Hematopoietic multipotent progenitor cell treated with erythropoietin and hydrocortisone succinate and interleukin-3 and kit ligand, for 15 days (in vitro differentiated cells): ENCODE measurements around the gene MT1X.

Experiments used
- DNase-seq: peaks from one replicate; pipeline ENCODE4 v3.0.0-alpha.2; 2015; ENCODE audit warnings: low spot score

Gene MT1X

DNA sequence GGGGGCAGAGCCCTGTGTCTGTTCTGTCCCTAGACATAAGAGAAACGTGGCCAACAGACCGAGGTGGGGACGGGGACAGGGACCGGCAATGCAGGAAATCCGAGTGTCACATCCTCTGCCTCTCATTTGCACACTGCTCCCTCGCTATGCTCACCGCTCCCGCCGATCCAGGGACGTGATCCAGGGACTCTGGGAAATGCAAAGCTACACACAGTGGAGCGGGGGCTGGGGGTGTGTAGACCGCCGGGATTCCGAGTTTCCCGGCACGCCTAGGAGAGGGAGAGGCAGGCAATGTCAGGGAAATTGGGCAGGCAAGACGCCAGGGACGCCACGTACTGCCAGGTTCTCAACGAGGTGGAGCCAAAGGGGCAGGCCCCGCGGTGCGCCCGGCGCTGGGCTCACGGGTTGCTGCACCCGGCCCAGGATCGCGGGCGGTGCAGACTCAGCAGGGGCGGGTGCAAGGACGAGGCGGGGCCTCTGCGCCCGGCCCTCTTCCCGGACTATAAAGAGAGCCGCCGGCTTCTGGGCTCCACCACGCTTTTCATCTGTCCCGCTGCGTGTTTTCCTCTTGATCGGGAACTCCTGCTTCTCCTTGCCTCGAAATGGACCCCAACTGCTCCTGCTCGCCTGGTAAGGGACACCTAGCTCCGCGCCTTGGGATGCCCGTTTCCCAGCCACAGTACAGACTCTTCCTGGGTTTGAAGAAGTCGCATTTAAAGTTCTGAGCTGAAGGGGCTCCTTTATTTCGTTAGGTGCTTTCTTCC, at the start of gene MT1X:
MT1X (plus strand) TSS at position 532 of the 764 bp plus-strand sequence; CDS start at position 603, 71 bp downstream.
- DNase-seq = peak; percentile 65

DNA sequence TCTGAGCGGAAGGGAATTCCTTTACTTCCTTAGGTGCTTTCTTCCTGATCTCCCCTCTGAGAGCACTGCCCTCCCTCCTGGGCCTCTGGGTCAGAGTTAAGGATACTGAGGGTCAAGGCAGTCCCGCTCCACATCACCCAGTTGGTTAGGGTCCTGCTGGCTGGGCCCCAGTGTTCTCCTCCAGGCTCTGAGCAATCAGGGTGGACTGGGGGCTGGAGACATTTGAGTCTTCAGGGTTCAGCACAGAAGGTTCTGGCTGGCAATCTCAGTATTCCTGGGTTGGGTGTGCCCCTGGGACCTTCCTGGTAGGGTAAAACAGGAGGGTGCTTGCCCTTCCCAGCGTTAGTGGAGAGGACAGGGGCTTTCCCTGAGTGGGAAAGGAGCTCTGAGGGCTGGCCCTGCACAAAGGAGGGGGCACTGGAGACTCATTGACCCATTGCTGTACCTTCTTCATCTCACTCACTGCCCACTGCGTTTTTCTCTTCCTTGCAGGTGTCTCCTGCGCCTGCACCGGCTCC, 49.4 kb upstream of the MT1X start:
- no peak for DNase-seq

DNA sequence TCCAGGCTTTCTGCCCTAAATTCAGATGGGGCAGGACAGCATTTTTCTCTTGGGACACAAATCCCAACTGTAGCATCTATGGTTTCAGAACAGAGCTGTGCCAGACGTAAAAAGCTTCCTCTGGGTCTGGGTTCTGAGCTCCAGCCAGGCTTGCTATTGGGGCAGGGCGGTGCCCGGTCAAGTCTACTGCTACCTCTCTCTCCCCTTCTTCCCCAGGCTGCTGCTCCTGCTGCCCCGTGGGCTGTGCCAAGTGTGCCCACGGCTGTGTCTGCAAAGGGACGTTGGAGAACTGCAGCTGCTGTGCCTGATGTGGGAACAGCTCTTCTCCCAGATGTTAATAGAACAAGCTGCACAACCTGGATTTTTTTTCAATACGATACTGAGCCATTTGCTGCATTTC, 48.7 kb upstream of the MT1X start:
- DNase-seq = no peak

DNA sequence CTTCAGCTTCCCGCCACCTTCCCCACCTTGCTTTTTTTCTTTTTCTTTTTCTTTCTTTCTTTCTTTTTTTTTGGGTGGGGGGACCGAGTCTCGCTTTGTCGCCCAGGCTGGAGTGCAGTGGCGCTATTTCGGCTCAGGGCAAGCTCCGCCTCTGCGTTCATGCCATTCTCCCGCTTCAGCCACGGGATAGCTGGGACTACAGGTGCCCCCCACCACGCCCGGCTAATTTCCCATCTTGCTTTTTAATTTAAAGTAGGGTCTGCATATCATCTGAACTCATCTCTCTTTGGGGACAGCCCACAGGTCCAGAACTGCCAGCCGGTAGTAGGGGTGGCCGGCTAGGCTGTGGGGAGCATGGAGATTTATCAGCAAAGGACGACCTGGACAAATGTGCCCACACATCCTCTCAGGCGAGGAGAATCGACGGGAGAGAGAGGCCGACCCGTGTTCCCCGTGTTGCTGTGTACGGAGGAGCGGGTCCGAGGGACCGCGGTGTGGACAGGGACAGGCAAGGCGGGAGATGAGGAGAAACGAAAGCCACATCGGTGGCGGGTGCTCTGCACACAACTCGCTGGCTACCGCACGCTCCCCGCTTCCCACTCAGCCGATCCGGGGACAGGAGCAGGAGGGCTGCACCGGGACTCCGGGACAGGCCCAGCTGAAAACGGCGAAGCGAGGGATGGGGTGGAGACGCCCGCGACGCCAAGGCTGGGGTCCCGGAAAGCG, 47.4 kb upstream of the MT1X start:
- no peak for DNase-seq

DNA sequence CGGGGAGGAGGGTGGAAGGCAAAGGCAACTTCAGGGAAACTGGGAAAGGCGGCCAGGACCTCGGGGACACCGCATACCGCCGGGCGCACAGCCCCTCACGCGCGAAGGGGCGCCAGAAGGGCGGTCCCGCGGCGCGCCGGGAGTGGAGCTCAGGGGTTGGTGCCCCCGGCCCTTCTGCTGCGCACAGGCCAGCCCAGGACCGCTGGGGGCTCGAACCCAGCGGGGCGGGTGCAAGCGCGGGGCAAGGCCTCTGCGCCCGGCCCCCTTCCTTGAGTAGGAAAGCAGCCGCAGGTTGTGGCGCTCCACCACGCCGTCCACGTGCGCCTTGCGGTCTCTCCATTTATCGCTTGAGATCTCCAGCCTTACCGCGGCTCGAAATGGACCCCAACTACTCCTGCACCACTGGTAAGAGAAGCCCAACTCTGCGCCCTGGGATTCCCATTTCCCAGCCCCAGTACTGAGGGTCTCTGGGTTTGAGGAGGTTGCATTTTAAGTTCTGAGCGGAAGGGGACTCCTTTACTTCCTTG, 46.8 kb upstream of the MT1X start:
- no peak for DNase-seq

DNA sequence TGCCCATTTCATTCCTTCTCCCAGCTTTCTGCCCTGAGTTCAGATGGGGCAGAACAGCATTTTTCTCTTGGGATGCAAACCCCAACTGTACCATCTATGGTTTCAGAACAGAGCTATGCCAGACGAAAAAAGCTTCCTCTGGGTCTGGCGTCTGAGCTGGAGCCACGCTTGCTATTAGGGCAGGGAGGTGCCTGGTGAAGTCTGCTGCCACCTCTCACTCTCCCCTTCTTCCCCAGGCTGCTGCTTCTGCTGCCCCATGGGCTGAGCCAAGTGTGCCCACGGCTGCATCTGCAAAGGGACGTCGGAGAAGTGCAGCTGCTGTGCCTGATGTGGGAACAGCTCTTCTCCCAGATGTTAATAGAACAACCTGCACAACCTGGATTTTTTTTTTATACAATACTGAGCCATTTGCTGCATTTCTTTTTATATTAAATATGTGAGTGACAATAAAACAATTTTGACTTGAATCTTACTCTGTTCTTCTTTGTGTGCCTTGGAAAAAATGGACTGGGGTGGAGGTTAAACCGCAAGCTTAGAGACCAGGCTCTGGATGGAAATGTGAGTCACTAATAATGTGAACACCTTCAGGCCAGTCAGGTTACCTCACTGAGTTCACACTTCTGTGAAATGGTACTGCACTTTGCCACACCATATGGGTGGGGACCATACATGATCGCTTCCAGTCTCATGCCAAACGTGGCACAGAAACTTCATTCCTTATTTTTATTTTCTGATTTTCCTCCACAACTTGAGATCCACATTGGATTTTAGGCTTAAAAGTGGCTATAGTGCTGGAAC, 45.5 kb upstream of the MT1X start:
- no peak for DNase-seq

DNA sequence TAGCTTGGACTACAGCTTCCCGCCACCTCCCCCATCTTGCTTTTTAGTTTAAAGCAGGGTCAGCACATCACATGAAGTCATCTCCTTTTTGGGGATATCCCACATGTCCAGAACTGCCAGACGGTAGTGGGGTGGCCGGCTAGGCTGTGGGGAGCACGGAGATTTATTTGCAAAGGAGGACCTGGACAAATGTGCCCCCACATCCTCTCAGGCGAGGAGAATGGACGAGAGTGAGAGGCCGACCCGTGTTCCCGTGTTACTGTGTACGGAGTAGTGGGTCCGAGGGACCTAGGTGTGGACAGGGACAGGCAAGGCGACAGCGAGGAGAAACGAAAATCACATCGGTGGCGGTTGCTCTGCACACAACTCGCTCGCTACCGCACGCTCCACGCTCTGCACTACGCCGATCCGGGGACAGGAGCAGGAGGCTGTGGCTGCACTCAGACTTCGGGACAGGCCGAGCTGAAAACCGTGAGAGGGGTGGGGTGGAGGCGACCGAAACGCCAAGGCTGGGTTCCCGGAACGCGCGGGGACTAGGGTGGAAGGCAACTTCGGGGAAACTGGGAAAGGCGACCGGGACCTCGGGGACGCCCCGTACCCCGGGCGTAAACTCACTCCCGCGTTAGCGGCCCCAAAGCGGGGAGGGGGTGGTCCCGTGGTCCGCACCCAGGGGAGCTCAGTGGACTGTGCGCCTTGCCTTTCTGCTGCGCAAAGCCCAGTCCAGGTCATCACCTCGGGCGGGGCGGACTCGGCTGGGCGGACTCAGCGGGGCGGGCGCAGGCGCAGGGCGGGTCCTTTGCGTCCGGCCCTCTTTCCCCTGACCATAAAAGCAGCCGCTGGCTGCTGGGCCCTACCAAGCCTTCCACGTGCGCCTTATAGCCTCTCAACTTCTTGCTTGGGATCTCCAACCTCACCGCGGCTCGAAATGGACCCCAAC, 44.2 kb upstream of the MT1X start, which contains the start of gene MT1A:
MT1A (plus strand) TSS at position 853 of the 937 bp plus-strand sequence; CDS start at position 926, 73 bp downstream.
- DNase-seq = no peak

DNA sequence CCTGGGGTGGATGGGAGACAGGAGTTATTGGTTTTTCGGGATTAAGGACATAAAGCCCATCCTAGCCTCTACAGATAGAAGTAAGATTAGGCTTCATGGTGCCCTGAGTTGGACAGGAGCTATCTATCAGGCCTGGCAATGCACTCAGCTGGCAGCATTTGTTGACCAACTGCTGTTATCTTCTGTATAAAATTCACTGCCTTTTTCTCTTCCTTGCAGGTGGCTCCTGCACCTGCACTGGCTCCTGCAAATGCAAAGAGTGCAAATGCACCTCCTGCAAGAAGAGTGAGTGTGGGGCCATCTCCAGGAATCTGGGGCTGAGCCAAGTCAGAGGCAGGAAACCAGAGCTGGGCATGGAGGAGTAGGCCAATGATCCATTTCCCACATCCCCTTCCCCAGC, 43.2 kb upstream of the MT1X start:
- DNase-seq = no peak

DNA sequence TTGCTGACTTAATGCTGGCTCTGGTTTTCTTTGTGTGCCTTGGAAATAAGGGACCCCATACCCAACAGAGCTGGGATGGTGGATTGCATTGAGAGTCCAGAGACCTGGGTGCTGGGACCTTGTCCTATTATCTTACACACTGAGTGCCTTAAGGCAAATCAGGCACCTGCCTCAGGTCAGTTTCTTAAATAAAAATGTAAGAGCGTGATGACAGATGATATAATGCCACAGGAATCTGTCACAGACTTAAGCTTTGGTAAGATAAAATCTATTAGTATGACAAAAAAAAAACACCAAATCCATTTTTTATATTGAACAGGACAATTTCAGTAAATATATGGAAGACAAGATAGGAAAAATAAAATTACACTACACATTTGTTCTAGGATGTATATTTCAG, 42.2 kb upstream of the MT1X start:
- DNase-seq = no peak

DNA sequence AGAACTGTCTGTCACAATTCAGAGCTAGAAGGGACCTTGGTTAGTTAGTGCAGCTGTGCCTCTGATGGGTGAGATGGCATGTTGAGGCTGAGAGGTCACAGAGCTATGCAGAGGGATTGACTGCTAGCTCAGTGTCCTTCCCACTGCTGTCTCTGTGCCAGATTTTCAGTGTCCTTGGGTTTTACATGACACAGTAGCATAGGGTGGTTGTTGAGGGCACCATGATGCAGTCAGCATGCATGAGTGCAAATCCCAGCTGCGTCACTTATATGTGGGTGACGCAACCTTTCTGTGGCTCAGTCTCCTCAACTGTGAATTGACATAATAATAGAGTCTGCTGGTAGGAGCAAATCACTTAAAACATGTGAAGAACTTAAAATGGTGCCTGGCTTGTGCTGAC, 41.1 kb upstream of the MT1X start:
- no peak for DNase-seq

DNA sequence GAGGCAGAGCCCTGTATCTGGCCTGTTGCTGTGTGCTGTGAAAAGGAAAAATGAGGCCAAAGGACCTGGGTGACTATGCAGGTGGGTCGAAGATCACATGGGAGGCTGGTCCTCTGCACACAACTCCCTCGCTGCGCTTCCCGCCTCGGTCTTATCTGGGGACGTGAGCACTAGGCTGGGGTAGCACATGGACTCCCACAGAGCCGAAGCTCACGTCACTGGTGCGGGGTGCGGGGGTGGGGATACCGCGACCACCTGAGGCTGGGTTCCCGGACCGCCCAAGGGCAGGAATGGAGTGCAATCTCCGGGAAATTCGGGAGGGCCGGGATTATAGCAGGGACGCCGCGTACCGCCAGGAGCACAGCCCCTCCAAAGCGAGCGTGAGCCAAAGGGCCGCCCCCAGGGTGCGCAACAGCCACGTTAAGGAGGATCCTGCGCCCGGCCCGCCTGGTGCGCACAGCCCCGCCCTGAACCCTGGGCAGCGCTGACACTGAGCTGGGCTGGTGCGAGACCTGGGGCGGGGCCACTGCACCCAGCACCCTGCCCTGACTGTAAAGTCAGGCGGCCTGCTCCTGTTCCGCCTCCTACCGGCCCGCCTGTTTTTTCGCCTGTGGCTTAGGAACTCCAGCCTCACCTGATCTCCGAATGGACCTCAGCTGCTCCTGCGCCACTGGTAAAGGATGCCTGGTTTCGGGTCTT, 39.0 kb upstream of the MT1X start:
- peak; percentile 36 for DNase-seq

DNA sequence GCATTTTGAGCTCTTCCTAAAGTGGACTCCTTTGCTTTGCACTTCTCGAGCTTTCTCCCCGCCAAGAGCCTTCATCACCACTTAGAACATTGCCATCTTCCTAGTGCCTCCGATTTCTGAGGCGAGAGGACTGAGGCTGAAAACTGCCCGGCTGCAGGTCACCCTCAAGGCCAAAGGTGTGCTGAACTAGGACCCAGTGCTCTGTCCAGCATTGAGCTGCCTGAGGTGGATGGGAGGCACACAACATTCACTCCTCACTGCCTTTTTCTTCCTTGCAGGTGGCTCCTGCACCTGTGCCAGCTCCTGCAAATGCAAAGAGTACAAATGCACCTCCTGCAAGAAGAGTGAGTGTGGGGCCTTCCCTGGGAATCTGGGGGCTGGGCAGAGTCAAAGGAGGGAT, 38.4 kb upstream of the MT1X start:
- no peak for DNase-seq

DNA sequence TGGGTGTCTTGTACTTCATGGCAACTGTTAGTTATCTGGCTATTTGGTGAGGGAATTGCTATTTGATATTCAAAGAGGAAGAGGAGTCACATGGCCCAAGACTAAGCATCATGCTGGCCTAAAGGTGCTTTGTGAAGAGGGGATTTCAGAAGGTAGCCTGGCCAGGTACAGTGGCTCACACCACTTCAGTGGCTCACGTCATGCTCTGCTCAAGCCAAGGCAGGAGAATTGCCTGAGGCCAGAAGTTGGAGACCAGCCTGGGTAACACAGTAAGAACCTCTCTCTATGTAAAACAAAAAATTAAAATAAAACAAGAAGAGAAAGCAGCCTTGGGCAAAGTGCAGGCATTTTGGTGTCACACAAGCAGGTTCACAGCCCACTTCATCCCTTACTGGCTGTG, 37.0 kb upstream of the MT1X start:
- DNase-seq = no peak

DNA sequence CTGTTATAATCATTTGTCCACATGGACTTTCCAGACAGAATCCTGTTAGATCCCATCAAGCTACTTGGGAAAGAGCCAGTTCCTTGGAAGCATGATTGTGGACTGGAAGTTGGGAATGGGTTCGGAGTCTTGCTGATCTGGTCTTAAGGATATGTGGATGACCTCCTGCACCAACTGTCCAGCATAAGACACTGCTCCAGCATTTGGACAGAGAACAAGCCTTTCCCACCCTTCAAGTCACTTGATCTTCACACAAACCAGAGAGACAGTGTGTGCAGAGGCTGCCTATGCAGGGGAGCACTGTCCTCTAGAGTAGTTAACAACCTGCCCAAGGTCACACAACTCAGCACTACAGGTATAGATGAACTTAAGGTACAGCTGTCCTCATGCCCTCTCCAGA, 36.4 kb upstream of the MT1X start:
- DNase-seq = no peak

DNA sequence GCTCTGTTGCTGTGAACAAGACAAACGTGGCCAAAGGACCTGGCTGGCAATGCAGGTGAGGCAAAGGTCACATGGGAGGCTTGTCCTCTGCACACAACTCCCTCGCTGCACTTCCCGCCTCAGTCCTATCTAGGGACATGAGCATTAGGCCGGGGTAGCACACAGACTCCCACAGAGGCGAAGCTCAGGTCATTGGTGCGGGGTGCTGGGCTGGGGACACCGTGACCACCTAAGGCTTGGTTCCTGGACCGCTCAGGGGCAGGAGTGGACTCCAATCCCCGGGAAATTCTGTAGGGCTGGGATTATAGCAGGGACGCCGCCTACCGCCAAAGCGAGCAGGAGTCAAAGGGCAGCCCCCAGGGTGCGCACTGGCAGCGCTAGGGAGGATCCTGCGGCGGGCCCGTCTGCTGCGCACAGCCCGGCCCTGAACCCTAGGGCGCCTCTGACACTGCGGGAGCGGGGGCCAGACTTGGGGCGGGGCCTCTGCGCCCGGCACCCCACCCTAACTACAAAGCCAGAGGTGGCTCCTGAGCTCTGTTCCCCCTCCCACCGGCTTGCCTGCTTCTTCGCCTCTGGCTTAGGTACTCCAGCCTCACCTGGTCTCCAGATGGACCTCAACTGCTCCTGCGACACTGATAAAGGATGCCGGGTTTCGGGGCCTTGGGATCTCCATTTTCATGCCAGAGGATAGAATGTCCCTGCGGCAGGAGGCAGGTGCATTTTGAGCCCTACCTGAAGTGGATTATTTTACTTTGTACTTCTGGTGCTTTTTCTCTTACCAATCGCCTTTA, 34.4 kb upstream of the MT1X start:
- DNase-seq = no peak

DNA sequence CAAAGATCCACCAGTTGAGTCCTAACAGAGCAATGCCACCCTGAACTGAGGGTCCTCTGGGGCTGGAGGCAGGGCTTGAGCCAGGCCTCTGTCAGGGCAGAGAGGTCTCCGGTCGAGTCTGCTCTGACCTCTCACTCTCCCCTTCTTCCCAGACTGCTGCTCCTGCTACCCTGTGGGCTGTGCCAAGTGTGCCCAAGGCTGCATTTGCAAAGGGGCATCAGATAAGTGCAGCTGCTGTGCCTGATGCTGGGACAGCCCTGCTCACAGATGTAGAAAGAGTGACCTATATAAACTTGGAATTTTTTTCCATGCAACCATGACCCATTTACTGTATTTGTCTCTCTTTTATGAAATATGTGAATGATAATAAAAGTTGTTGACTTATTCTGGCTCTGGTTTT, 33.0 kb upstream of the MT1X start:
- no peak for DNase-seq

DNA sequence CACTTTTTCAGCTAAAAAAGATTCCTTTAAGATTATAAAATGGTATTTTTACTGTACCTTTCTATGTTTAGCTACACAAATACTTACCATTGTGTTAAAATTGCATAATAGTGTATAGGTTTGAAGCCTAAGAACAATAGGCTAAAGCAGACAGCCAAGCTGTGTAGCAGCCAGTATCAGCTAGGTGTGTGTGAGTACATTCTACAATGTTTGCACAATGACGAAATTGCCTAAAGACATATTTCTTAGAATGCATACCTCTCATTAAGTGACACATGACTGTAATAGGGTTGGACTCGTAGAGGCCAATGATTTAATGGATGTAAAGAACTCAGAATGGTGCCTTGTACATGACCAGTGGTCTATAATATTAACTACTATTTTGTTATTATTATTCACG, 32.5 kb upstream of the MT1X start:
- DNase-seq = no peak

DNA sequence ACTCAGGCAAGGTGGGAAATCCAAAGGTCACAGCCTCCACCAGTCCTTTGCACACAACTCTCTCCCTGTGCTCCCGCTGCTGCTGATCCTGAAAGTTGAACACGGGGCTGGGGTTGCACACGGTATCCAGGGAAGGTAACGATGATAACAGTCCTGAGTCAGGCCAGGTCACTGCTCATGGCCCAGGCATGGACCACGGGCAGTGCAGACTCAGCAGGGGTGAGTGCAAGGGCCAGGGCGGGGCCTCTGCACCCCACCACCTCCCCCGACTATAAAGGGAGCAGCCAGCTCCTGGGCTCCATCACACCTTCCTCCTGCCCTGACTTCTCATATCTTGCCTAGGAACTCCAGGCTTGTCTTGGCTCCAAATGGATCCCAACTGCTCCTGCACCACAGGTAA, 30.7 kb upstream of the MT1X start, which contains the start of gene MT1B:
MT1B (plus strand) TSS at position 301 of the 400 bp plus-strand sequence; CDS start at position 369, 68 bp downstream.
- no peak for DNase-seq

DNA sequence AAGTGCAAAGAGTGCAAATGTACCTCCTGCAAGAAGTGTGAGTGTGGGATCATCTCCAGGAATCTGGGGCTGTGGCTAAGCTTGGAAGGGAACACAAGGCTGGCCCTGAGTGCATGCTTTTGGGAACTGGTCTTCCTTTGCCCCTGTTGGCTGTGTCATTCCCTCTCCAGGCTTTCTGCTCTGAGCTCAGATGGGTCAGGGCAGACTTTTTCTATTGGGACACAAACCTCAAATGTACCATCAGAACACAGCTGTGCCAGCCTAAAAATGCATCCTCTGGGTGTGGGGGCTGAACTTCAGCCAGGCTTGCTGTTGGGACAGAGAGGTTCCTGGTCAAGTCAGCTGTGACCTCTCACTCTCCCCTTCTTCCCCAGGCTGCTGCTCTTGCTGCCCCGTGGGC, 29.7 kb upstream of the MT1X start:
- DNase-seq = no peak

DNA sequence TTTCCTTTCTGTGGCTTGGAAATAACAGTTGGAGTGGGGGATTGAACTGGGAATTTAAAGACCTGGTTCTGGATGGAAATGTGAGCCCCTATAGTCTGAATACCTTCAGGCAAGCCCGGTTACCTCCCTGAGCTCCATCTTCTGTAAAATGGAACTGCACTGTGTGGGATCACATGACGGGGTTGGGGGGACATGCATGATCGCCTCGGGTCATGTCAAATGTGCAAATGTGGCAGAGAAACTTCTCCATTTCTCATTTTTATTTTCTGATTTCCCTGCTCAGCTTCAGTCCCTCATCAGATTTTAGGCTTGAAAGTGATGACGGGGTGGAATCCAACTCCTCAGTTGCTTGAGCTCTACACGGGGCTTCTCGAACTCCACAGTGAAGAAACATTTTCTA, 29.1 kb upstream of the MT1X start:
- no peak for DNase-seq
